ENCODE data around the gene TMEM81. TPM values are rescaled to one million over a fixed set of nuclear protein-coding genes. Genes with fewer than 3 reads are reported as not detected.

TMEM81 gene
- total and polyA plus RNA-seq, 4 donors: 0.78 to 2.8 (median 0.89) TPM

- H3K4me1 ChIP-seq (ENCODE audit: control insufficient read depth in 4 of 4, insufficient read depth in 4 of 4, low read length in 3 of 4): peaks cover 0 to 3% (median 0%) of the 10 kb centered on the region in 4 donors
- WGBS: 96% methylated on average over 12 of the region's 12 CpGs
- H3K27ac ChIP-seq (ENCODE audit: low read depth in 1 of 2, low read length in 2 of 2): no peak overlapping the region
- no peak overlapping the region for H3K4me3 ChIP-seq (ENCODE audit: low read depth in 1 of 3, low read length in 3 of 3)
- no peaks in the 10 kb centered on the region for H3K27me3 ChIP-seq (ENCODE audit: control insufficient read depth in 4 of 4, insufficient read depth in 4 of 4, low read length in 3 of 4)
- no peak for DNase-seq (ENCODE audit: low spot score)
- no peaks in the 10 kb centered on the region for H3K9me3 ChIP-seq (ENCODE audit: control insufficient read depth in 4 of 4, low read length in 3 of 4)
- TF ChIP-seq FOXA1 (IDR thresholded peaks at IDR 0.05) (no peak), SP1 (IDR thresholded peaks at IDR 0.05) (no peak), TAF1 (conservative IDR thresholded peaks at IDR 0.05) (no peak), EGR1 (IDR thresholded peaks at IDR 0.05; ENCODE audit: low read depth in 2 of 2) (no peak), FOXA2 (IDR thresholded peaks at IDR 0.05) (no peak), ZBTB33 (IDR thresholded peaks at IDR 0.05) (no peak), RXRA (IDR thresholded peaks at IDR 0.05) (no peak), RAD21 (IDR thresholded peaks at IDR 0.05) (no peak), JUND (IDR thresholded peaks at IDR 0.05) (no peak), HNF4G (IDR thresholded peaks at IDR 0.05) (no peak), YY1 (IDR thresholded peaks at IDR 0.05) (no peak), ATF3 (IDR thresholded peaks at IDR 0.05) (no peak), GABPA (IDR thresholded peaks at IDR 0.05 in 1 of 2, conservative IDR thresholded peaks at IDR 0.05 in 1 of 2) (no peak), HNF4A (conservative IDR thresholded peaks at IDR 0.05) (no peak)
- TF ChIP-seq, protein P1, sequence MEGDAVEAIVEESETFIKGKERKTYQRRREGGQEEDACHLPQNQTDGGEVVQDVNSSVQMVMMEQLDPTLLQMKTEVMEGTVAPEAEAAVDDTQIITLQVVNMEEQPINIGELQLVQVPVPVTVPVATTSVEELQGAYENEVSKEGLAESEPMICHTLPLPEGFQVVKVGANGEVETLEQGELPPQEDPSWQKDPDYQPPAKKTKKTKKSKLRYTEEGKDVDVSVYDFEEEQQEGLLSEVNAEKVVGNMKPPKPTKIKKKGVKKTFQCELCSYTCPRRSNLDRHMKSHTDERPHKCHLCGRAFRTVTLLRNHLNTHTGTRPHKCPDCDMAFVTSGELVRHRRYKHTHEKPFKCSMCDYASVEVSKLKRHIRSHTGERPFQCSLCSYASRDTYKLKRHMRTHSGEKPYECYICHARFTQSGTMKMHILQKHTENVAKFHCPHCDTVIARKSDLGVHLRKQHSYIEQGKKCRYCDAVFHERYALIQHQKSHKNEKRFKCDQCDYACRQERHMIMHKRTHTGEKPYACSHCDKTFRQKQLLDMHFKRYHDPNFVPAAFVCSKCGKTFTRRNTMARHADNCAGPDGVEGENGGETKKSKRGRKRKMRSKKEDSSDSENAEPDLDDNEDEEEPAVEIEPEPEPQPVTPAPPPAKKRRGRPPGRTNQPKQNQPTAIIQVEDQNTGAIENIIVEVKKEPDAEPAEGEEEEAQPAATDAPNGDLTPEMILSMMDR (IDR thresholded peaks at IDR 0.05; ENCODE audit: low read depth, low read length, missing input control): no peak
- TF ChIP-seq, protein P2, sequence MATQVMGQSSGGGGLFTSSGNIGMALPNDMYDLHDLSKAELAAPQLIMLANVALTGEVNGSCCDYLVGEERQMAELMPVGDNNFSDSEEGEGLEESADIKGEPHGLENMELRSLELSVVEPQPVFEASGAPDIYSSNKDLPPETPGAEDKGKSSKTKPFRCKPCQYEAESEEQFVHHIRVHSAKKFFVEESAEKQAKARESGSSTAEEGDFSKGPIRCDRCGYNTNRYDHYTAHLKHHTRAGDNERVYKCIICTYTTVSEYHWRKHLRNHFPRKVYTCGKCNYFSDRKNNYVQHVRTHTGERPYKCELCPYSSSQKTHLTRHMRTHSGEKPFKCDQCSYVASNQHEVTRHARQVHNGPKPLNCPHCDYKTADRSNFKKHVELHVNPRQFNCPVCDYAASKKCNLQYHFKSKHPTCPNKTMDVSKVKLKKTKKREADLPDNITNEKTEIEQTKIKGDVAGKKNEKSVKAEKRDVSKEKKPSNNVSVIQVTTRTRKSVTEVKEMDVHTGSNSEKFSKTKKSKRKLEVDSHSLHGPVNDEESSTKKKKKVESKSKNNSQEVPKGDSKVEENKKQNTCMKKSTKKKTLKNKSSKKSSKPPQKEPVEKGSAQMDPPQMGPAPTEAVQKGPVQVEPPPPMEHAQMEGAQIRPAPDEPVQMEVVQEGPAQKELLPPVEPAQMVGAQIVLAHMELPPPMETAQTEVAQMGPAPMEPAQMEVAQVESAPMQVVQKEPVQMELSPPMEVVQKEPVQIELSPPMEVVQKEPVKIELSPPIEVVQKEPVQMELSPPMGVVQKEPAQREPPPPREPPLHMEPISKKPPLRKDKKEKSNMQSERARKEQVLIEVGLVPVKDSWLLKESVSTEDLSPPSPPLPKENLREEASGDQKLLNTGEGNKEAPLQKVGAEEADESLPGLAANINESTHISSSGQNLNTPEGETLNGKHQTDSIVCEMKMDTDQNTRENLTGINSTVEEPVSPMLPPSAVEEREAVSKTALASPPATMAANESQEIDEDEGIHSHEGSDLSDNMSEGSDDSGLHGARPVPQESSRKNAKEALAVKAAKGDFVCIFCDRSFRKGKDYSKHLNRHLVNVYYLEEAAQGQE (IDR thresholded peaks at IDR 0.05): no peak
- no peak overlapping the region for H3K9ac ChIP-seq (ENCODE audit: low read depth in 1 of 2, low read length in 2 of 2)
- H3K36me3 ChIP-seq (ENCODE audit: control insufficient read depth in 4 of 4, insufficient read depth in 3 of 4, low read depth in 1 of 4, low read length in 3 of 4): no peaks in the 10 kb centered on the region
These were observed 25.4 kb downstream of the TMEM81 start for GRCh38 chr1:205058853-205059252.
